ENCODE measurements around the gene AVPR1A. TPM values are rescaled to one million over a fixed set of nuclear protein-coding genes. Genes with fewer than 3 reads are reported as not detected.
A peak's percentile ranks its signal among the peaks of the same experiment; 100 is the strongest.

Gene AVPR1A
- total RNA-seq, 1 donor from 2014 or later: 1.7 TPM

- Mint-ChIP-seq H3K27ac (ENCODE audit: unreplicated experiment) (no peak overlapping the region), H3K36me3 (ENCODE audit: unreplicated experiment) (no peaks in the 10 kb centered on the region), H3K9me3 (ENCODE audit: unreplicated experiment) (no peaks in the 10 kb centered on the region), H3K27me3 (ENCODE audit: unreplicated experiment) (peaks cover 22% of the 10 kb centered on the region), H3K4me3 (ENCODE audit: unreplicated experiment) (no peak overlapping the region), H3K4me1 (ENCODE audit: unreplicated experiment) (peaks cover under 1% of the 10 kb centered on the region)
- TF ChIP-seq, protein P1, sequence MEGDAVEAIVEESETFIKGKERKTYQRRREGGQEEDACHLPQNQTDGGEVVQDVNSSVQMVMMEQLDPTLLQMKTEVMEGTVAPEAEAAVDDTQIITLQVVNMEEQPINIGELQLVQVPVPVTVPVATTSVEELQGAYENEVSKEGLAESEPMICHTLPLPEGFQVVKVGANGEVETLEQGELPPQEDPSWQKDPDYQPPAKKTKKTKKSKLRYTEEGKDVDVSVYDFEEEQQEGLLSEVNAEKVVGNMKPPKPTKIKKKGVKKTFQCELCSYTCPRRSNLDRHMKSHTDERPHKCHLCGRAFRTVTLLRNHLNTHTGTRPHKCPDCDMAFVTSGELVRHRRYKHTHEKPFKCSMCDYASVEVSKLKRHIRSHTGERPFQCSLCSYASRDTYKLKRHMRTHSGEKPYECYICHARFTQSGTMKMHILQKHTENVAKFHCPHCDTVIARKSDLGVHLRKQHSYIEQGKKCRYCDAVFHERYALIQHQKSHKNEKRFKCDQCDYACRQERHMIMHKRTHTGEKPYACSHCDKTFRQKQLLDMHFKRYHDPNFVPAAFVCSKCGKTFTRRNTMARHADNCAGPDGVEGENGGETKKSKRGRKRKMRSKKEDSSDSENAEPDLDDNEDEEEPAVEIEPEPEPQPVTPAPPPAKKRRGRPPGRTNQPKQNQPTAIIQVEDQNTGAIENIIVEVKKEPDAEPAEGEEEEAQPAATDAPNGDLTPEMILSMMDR (IDR thresholded peaks at IDR 0.05): peak; percentile 31
- no peak for DNase-seq (ENCODE audit: extremely low spot score, unreplicated experiment)
These were observed 52.1 kb downstream of the AVPR1A start for GRCh38 chr12:63098851-63099250.

DNA sequence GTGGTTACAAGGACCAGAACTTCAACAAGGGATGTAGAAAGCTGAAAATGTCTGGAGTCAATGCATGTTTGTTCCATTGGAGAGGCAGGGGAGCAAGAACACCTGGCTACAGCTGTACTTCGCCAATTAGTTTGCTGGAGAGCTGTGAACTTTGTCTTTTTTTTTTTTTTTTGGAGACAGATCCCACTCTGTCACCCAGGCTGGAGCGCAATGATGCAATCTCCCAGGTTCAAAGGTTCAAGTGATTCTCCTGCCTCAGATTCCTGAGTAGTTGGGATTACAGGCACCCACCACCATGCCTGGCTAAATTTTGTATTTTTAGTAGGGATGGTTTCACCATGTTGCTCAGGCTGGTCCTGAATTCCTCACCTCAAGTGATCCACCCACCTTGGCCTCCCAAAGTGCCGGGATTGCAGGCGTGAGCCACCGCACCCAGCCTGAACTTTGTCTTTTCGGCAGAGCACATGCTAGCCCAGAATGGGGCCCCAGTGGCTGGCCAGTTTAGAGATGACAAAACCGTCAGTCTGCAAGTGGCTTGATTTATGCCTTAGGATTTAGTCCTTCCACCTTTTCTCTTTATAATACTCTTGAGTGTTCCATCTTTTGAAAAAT is 55.5 kb downstream of the AVPR1A start:
- Mint-ChIP-seq H3K27ac (ENCODE audit: unreplicated experiment) (no peak overlapping the region), H3K4me3 (ENCODE audit: unreplicated experiment) (no peak overlapping the region), H3K9me3 (ENCODE audit: unreplicated experiment) (no peaks in the 10 kb centered on the region), H3K4me1 (ENCODE audit: unreplicated experiment) (peaks cover 2% of the 10 kb centered on the region), H3K36me3 (ENCODE audit: unreplicated experiment) (no peaks in the 10 kb centered on the region), H3K27me3 (ENCODE audit: unreplicated experiment) (peaks cover 24% of the 10 kb centered on the region)
- no peak for DNase-seq (ENCODE audit: extremely low spot score, unreplicated experiment)
- TF ChIP-seq, protein P1 (IDR thresholded peaks at IDR 0.05): no peak

DNA sequence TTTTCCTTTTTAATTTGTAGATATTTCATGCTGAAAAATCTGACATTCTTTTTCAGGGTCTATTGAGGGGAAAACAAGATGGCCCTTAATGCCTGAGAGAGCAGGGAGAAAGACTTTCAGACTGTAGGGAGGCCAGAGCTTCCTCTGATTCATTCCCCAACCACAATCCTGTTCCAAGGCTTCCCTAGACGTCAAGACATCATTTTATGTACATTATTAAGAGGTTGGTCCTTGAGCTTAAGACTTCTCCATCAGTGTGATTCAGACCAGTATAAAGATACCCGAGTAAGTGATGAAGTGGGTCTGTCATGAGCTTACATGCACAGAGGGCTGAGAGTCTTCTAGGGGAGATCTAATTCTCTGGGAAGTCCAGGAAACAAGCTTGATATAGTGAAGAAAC is 57.3 kb downstream of the AVPR1A start:
- DNase-seq (ENCODE audit: extremely low spot score, unreplicated experiment): no peak
- no peaks in the 10 kb centered on the region for H3K9me3 Mint-ChIP-seq (ENCODE audit: unreplicated experiment)
- H3K27me3 Mint-ChIP-seq (ENCODE audit: unreplicated experiment): peaks cover 19% of the 10 kb centered on the region
- TF ChIP-seq, protein P1 (IDR thresholded peaks at IDR 0.05): no peak
- peaks cover 2% of the 10 kb centered on the region for H3K4me1 Mint-ChIP-seq (ENCODE audit: unreplicated experiment)
- no peak overlapping the region for H3K27ac Mint-ChIP-seq (ENCODE audit: unreplicated experiment)
- H3K36me3 Mint-ChIP-seq (ENCODE audit: unreplicated experiment): no peaks in the 10 kb centered on the region
- H3K4me3 Mint-ChIP-seq (ENCODE audit: unreplicated experiment): no peak overlapping the region

- no peak for DNase-seq (ENCODE audit: extremely low spot score, unreplicated experiment)
- Mint-ChIP-seq H3K27me3 (ENCODE audit: unreplicated experiment) (peaks cover 19% of the 10 kb centered on the region), H3K36me3 (ENCODE audit: unreplicated experiment) (no peaks in the 10 kb centered on the region), H3K9me3 (ENCODE audit: unreplicated experiment) (no peaks in the 10 kb centered on the region), H3K4me3 (ENCODE audit: unreplicated experiment) (no peak overlapping the region), H3K4me1 (ENCODE audit: unreplicated experiment) (peaks cover 2% of the 10 kb centered on the region), H3K27ac (ENCODE audit: unreplicated experiment) (no peak overlapping the region)
- TF ChIP-seq, protein P1 (IDR thresholded peaks at IDR 0.05): no peak
These were observed 57.9 kb downstream of the AVPR1A start for GRCh38 chr12:63093084-63093483.

Other genes with a start within 250 kb of the AVPR1A start
- gene PPM1H, start 216.1 kb downstream of the AVPR1A start, total RNA-seq: 60.8 and 67.0 TPM in 2 replicates

Measured in osteocyte (in vitro differentiated cells).